Activated naive CD4-positive, alpha-beta T cell treated with anti-CD3 and anti-CD28 coated beads, Interleukin-2, amount 50 U/mL, for 24 hours (primary cell): ENCODE results near the gene CDK6.

ENCODE experiments used
- H3K27ac Mint-ChIP-seq: one replicate; pipeline ENCODE4 v1.8.0; 2021; ENCODE audit warnings: mild to moderate bottlenecking, mixed read lengths
- H3K27me3 Mint-ChIP-seq: one replicate; pipeline ENCODE4 v1.8.0; 2021; ENCODE audit warnings: mixed read lengths
- H3K36me3 Mint-ChIP-seq: one replicate; pipeline ENCODE4 v1.8.0; 2021; ENCODE audit warnings: mixed read lengths
- H3K4me1 Mint-ChIP-seq: one replicate; pipeline ENCODE4 v1.8.0; 2021; ENCODE audit warnings: mixed read lengths
- H3K4me3 Mint-ChIP-seq: one replicate; pipeline ENCODE4 v1.8.0; 2021; ENCODE audit warnings: mild to moderate bottlenecking, mixed read lengths
- H3K9me3 Mint-ChIP-seq: one replicate; pipeline ENCODE4 v1.8.0; 2021; ENCODE audit warnings: mixed read lengths

The CDK6 gene

DNA sequence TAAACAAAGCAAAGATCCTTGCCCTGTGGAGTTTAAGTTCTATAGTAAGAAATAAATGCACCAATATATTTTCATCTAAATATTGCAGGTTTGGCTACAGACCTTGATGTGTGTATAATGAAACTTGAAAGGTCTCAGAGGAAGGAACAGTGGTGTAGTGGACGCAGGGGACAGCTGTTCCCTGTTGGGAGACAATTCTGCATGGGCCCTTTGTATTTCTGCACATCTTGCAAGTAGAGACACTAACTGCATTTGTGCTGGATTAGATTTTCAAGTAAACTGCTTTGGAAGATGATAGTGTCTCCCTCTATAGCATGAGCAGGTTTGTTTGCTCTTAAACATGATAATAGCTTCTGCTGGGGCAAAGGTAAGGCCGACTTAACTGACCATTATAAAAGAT is 188.7 kb downstream of the CDK6 start:
- H3K4me3 Mint-ChIP-seq: no peak overlapping the region
- H3K9me3 Mint-ChIP-seq: no peaks in the 10 kb centered on the region
- peak overlapping the region; percentile 79 for H3K27ac Mint-ChIP-seq
- H3K27me3 Mint-ChIP-seq: no peaks in the 10 kb centered on the region
- peaks cover 74% of the 10 kb centered on the region for H3K4me1 Mint-ChIP-seq
- peaks cover 28% of the 10 kb centered on the region for H3K36me3 Mint-ChIP-seq

DNA sequence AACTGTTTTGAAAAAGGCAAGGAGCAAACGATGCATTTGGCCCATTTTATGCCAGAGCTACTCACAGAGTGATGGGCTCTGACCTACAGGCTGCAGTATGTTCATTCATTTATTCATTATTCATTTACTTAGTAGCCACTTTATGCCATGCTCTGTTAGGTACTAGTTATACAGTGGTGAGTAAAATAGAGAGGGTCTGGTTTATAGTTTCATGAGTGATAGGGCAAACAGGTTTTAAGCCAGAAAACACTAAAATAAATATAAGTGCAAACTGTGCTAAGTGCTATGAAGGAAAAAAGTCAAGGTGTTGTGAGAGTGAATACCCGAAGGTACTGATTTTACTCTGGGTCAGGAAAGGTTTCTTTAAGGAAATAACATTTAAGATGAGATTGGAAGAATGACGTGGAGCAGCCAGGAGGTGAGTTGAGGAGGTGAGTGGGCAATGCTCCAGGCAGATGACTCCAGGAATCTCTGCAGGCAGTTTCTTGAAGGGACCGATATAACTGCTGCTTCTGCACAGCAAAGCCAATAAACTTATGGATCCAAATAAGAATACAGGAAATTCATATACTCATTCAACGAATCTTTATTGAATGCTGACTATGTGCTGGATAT is 189.3 kb downstream of the CDK6 start:
- Mint-ChIP-seq H3K9me3 (no peaks in the 10 kb centered on the region), H3K27ac (peak overlapping the region; percentile 79), H3K4me3 (no peak overlapping the region), H3K4me1 (peaks cover 79% of the 10 kb centered on the region), H3K36me3 (peaks cover 30% of the 10 kb centered on the region), H3K27me3 (no peaks in the 10 kb centered on the region)

DNA sequence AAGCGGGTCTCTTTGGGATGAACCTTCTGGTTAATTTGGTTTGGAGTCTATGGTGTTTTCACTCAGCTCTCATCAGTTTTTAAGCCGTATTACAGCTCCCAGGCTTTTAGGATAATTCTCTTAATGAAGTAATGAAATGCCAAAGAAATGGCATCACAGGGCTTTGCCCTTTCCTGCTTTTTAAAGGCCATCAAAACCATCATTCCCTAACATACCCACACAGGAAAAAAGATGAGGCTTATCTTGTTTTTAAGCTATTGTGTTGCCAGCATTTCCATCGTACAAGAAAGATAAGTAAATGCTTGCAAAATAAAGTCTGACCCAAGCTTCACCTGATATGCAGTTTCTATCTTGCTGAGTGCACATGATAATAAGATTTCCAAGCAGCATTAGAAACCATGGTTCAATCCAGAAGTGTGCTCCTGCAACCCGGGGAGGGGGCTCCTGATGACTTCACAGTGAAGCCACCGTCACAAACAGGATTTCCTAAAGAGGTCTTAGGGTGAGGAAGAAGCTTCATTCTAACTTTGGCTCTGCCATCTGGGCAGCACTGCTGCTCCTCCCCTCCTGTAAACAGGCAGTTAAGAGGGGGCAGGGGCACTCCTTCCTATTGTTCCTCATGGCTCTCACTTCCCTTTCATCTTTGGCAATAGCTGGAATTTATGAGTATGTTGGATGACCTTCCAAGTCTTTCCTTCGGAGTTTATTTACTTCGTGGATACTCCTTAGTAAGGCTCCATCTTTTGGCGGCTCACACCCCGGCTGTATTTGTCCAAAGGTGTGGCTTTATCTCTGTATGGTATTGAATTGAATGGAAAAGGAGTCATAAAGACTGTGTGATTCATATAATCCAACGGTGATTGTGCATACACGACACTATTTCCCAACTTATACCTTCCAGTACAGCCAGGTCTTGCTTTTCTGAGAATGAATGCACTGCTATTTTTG is 191.0 kb downstream of the CDK6 start:
- Mint-ChIP-seq H3K27me3 (no peaks in the 10 kb centered on the region), H3K27ac (peak overlapping the region; percentile 96), H3K36me3 (peaks cover 34% of the 10 kb centered on the region), H3K4me3 (peak overlapping the region; percentile 44), H3K9me3 (no peaks in the 10 kb centered on the region), H3K4me1 (peaks cover 91% of the 10 kb centered on the region)

DNA sequence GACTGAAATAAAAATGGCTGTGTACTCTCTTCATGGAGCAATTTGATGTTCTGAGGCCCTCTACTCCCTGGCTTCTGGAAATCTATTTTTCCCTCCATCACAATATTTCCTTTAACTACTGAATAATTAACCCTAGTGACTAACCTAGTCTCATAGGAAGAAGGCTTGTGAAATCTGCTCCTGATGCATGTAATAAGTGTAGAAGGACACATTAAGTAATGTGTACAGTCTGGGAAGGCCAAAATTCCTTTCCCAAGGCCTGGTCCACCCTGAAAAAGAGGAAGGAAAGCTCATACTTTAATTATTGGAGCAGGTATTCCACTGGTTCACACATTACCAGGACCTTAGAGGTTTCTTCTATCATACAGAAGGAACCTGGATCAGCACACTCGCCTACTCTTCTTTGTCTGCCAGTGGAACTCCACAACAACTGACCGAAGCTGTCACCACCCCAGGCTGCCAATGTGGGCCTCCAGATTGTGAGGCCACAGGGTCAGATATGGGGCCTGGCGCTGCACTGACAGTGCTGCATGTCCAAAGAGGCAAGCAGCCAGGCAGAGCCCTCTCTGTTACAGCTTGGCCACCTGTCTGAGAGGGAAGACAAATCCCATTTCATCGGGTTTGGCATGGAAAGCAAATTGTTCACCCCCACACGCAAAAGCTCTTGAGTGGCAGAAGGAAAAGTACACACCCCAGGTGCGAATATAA is 191.8 kb downstream of the CDK6 start:
- H3K27me3 Mint-ChIP-seq: no peaks in the 10 kb centered on the region
- peaks cover 36% of the 10 kb centered on the region for H3K36me3 Mint-ChIP-seq
- H3K4me3 Mint-ChIP-seq: no peak overlapping the region
- H3K27ac Mint-ChIP-seq: peak overlapping the region; percentile 96
- peaks cover 93% of the 10 kb centered on the region for H3K4me1 Mint-ChIP-seq
- H3K9me3 Mint-ChIP-seq: peaks cover 3% of the 10 kb centered on the region

DNA sequence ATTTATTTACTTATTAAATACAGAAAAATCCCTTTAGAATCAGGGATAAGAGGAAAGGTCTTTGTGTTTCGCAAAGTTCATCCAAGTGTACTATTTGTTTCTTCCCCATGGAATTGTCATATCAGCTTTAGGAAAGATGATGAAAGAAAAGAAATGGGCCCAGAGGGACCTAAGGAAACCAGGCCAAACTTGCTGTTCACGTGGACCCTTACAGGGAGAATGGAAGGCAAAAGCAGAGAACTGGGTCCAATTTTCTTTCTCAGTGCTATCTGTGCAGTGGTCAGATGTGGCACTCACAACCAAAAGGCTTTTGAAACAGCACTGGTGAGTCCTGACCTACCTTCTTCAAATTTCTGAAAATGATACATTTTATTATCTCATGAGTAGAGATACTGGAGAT is 192.6 kb downstream of the CDK6 start:
- Mint-ChIP-seq H3K27ac (peak overlapping the region; percentile 96), H3K36me3 (peaks cover 43% of the 10 kb centered on the region), H3K4me1 (peaks cover 97% of the 10 kb centered on the region), H3K4me3 (no peak overlapping the region), H3K9me3 (peaks cover 10% of the 10 kb centered on the region), H3K27me3 (no peaks in the 10 kb centered on the region)

DNA sequence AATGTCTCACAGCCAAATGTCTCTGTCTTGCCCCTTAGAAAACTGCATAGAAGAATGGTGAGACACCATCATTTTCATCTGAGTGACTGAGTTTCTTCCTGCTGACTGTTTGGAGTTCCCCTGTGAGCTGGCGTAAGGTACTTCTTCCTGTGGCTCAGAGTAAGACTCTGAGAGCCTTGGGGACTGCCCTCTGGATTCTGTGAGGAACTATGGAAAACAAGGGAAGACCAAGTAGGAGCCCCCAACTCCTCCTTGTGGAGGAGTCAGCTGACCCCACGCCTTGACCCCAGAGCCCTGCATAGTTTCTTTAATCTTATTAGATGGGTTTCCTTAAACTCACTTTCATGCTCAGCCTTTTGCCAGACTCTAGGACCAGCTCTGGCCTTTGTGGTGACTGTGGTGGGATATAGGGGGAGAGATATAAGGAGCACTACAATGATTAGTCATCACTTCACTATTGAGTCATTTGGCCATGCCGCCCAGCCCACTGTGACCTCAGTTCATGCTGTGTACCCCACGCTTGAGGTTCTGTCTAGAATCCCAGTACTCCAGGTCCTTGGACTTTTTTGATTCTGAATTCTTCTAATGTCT is 194.4 kb downstream of the CDK6 start:
- H3K36me3 Mint-ChIP-seq: peaks cover 42% of the 10 kb centered on the region
- H3K4me1 Mint-ChIP-seq: peaks cover 92% of the 10 kb centered on the region

DNA sequence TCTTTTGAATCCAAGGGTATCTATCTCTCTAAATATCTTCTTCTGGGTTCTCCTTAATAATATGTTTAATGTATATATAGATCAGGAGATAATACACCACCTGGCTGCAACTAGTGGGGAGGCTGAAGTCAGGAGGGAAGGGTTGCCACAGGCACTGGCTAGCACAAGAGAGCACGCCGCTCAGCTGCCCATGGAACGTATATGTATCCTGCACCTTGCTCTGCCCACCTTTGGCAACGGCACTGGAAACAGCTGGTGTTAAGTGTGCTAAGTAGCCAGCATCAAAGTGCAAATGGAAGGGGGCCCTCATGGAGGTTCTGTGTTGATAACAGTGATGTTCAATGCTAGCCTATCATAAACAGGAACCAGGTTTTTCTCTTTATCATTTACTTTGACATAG is 196.4 kb downstream of the CDK6 start:
- H3K4me3 Mint-ChIP-seq: peak overlapping the region; percentile 11

More for the DNA sequence above, 194.4 kb downstream of the CDK6 start:
- H3K4me3 Mint-ChIP-seq: peak overlapping the region; percentile 68
- H3K27ac Mint-ChIP-seq: peak overlapping the region; percentile 99
- no peaks in the 10 kb centered on the region for H3K27me3 Mint-ChIP-seq
- H3K9me3 Mint-ChIP-seq: peaks cover 10% of the 10 kb centered on the region

DNA sequence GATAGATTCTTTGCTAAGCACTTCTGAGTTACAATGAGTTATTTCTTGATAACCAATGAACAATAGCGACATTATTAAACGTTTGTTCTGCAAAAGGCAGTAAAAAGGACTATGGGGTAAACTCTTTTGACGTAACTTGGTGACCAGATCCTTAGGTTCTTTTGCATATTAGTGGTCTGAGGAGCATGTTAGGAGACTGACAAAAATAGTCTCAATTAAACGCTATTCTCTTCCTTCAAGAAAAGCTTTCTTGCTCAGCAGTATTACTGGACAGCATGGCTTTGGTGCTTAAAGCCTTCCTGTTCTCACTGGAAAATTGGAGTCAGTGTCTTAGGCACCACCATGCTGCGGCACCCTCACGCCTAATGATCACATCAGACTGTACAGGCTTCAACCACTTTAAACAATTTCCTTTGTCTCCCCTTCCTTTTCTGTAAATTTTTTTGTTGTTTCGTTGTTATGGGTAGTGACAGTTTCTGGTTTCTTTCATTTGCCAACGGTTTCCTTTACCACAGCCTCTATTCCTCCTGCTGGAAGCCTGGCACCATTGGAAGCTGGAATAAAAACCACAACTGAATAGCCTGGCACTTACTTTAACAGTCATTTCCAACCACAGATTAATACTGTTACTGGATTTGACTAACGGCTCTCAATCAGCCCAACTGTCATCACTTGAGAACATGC is 197.0 kb downstream of the CDK6 start:
- Mint-ChIP-seq H3K36me3 (peaks cover 36% of the 10 kb centered on the region), H3K4me1 (peaks cover 85% of the 10 kb centered on the region), H3K27ac (peak overlapping the region; percentile 97), H3K27me3 (no peaks in the 10 kb centered on the region), H3K9me3 (peaks cover 10% of the 10 kb centered on the region), H3K4me3 (peak overlapping the region; percentile 40)

More for the DNA sequence above, 196.4 kb downstream of the CDK6 start:
- Mint-ChIP-seq H3K9me3 (peaks cover 10% of the 10 kb centered on the region), H3K36me3 (peaks cover 38% of the 10 kb centered on the region), H3K27ac (peak overlapping the region; percentile 97), H3K27me3 (no peaks in the 10 kb centered on the region), H3K4me1 (peaks cover 84% of the 10 kb centered on the region)

DNA sequence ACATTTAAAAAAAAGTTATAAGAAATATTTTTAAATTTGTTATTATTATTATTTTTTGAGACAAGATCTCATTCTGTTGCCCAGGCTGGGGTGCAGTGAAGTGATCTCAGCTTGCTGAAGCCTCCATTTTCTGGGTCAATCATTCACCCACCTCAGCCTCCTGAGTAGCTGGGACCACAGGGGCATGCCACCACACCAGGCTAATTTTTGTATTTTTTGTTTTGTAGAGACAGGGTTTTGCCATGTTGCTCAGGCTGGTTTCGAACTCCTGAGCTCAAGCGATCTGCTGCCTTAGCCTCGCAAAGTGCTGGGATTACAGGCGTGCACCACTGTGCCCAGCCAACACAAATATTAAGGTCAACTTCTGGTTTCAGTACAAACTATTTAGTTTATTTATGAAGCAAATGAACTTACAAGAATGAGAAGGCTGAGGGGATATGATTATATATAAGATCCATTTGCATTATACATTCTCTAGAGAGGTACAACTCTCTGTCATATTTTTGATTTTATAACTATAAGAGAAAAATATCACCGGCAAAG is 200.3 kb downstream of the CDK6 start:
- Mint-ChIP-seq H3K27me3 (no peaks in the 10 kb centered on the region), H3K27ac (peak overlapping the region; percentile 68), H3K36me3 (peaks cover 24% of the 10 kb centered on the region), H3K4me3 (no peak overlapping the region), H3K9me3 (peaks cover 10% of the 10 kb centered on the region), H3K4me1 (peaks cover 85% of the 10 kb centered on the region)

DNA sequence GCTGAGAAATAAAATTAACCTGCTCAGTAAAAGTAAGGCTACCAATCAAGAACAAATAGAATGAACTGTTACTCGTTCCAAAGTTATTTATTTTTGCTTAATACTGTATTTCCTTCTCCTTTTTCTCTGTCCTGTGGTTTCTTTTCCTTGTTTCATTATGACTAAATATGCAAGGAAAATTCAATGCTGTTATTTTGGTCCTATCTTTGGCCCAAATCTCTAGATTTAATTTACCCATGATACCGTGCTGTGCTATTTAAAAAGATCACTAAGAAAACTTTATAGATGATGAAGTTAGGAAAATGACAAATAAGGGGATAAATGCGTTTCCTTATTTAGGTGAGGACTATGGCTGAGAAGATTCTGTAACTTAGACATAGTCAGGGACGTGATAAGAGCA is 200.8 kb downstream of the CDK6 start:
- H3K36me3 Mint-ChIP-seq: peaks cover 22% of the 10 kb centered on the region
- peak overlapping the region; percentile 74 for H3K4me3 Mint-ChIP-seq
- peak overlapping the region; percentile 98 for H3K27ac Mint-ChIP-seq
- H3K27me3 Mint-ChIP-seq: no peaks in the 10 kb centered on the region
- H3K4me1 Mint-ChIP-seq: peaks cover 85% of the 10 kb centered on the region
- H3K9me3 Mint-ChIP-seq: peaks cover 10% of the 10 kb centered on the region

DNA sequence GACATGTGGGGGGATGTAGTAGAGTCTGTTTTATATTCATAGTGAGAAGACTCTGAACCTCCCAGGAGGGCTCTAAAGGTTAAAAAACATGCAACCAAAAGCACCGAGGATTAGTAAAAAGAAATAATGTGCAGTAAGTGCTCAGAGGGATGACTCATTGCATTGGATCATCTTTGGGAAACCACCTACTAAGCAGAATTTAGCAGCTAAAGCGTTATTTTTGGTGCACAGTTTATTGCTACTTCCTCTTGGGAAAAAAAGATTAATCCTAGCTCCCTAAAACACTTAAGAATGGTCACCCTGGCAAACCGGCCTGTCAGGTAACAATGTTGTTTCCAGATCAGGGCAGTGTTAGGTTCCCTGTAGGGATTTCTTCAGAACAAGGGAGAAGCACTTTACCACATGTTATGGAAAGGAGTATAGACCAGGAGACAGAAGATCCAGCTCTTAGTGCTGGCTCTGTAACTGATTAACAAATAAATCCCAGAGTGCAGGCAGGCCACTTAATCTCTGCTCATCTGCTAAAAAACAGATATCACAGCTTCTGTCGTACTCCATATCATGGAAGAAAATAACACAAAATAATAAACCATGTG is 201.4 kb downstream of the CDK6 start:
- H3K36me3 Mint-ChIP-seq: peaks cover 24% of the 10 kb centered on the region
- peak overlapping the region; percentile 74 for H3K4me3 Mint-ChIP-seq

DNA sequence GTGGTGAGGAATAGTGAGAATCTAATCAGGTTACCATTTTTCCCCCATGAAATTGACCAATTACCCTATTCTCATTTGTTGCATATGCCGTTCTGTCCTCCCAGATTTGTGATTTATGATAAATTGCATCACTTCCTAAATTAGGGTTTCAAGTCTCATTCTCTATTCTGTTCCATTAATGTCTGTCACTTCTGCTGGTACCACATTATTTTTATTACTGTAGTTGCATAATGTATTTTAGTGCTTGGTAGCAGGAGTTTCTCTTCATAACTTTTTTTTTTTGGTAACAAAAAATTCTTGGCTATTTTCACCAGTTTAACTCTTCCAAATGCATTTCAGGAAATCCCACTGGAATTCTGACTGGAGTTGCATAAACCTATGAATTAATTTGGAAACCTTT is 202.2 kb downstream of the CDK6 start:
- Mint-ChIP-seq H3K27ac (peak overlapping the region; percentile 98), H3K4me3 (peak overlapping the region; percentile 72), H3K4me1 (peaks cover 79% of the 10 kb centered on the region), H3K36me3 (peaks cover 17% of the 10 kb centered on the region), H3K9me3 (peaks cover 3% of the 10 kb centered on the region), H3K27me3 (no peaks in the 10 kb centered on the region)

More for the DNA sequence above, 201.4 kb downstream of the CDK6 start:
- Mint-ChIP-seq H3K9me3 (peaks cover 10% of the 10 kb centered on the region), H3K27ac (peak overlapping the region; percentile 98), H3K4me1 (peaks cover 85% of the 10 kb centered on the region), H3K27me3 (no peaks in the 10 kb centered on the region)

DNA sequence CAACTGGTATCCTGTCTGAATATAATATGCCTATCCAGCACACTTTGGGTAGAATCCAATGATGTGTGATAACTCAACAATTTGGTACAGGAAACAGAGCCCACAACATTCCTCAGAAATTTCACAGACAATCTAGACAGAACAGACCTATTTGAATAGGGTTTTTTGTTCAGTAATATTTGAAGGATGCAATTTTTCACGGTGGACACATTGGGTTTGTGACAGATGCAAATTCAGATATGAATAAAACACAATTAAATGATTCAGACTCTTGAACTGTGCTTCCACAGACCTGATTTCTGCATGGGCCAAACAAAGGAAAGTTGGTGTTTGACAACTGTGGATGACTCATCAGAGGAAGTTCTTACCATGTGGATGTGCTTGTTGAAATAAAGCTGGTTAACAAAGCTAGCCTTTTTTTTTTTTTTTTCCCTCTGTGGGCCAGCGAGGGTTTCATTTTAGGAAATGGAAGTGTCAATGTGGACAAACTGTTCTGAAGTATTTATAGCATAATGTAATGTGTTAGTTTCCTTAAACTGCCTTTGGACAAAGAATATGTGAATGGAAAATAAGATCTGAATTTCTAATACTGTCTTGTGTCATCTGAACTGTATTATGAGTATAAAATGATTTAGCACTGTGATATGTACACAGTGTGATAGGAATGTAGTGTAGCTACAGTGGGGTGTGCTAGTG is 203.0 kb downstream of the CDK6 start:
- Mint-ChIP-seq H3K27me3 (no peaks in the 10 kb centered on the region), H3K27ac (peak overlapping the region; percentile 100), H3K4me1 (peaks cover 79% of the 10 kb centered on the region), H3K4me3 (peak overlapping the region; percentile 72), H3K36me3 (peaks cover 20% of the 10 kb centered on the region), H3K9me3 (peaks cover 8% of the 10 kb centered on the region)

DNA sequence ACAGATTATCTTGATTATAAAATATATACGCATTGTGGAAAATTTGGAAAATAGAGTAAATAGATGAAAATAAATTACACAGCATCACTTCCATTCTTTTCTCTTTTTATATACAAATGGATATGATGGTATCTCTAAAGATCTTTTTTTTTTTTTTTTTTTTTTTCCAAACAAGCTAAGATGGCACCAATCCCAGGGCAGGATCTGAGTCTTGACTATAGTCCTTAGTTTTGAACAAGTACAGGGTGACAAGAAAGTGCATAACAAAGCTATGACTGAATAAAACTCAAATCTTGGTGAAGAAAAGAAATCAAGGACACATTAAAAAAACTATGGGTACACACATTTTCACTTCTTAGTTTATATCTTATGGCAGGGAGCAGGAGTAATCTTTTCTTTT is 203.6 kb downstream of the CDK6 start:
- Mint-ChIP-seq H3K4me3 (peak overlapping the region; percentile 72), H3K27ac (peak overlapping the region; percentile 100), H3K27me3 (no peaks in the 10 kb centered on the region), H3K36me3 (peaks cover 23% of the 10 kb centered on the region), H3K9me3 (peaks cover 13% of the 10 kb centered on the region), H3K4me1 (peaks cover 83% of the 10 kb centered on the region)
